WTC11 (cell line): ENCODE data around the gene TMEM132E. TPM values are rescaled to one million over a fixed set of nuclear protein-coding genes. Genes with fewer than 3 reads are reported as not detected.

Experiments
- ATAC-seq: fragments of 200-7000 bp; cut with Tn5 transposase; 2 replicates; pipeline ENCODE4 v1.10.0; 2021; ENCODE audit warnings: mild to moderate bottlenecking, moderate library complexity
- CTCF ChIA-PET: fragments of 300-600 bp; sonication (Branson Sonifier 250); formaldehyde crosslinking; loops from one replicate; lab custom pipeline; 2021; ENCODE audit warnings: antibody characterized with exemption; lab: Charles Lee
- POLR2A ChIA-PET: fragments of 350-600 bp; sonication (Branson Sonifier 250); formaldehyde crosslinking; loops from one replicate; lab custom pipeline; 2021; ENCODE audit warnings: antibody characterized with exemption; lab: Charles Lee
- DNase-seq: peaks from one replicate; pipeline ENCODE4 v3.0.0; 2021; ENCODE audit warnings: low spot score
- H3K27ac Mint-ChIP-seq: 2 replicates; pipeline ENCODE4 v1.8.0; 2021; ENCODE audit warnings: mixed read lengths
- H3K27me3 Mint-ChIP-seq: 2 replicates; pipeline ENCODE4 v1.8.0; 2021; ENCODE audit warnings: low read depth, mild to moderate bottlenecking, moderate library complexity, mixed read lengths
- H3K36me3 Mint-ChIP-seq: 2 replicates; pipeline ENCODE4 v1.8.0; 2021; ENCODE audit warnings: mixed read lengths
- H3K4me1 Mint-ChIP-seq: 2 replicates; pipeline ENCODE4 v1.8.0; 2022; ENCODE audit warnings: mixed read lengths
- H3K4me3 Mint-ChIP-seq: 2 replicates; pipeline ENCODE4 v1.8.0; 2021; ENCODE audit warnings: mild to moderate bottlenecking, moderate library complexity, mixed read lengths
- H3K9me3 Mint-ChIP-seq: 2 replicates; pipeline ENCODE4 v1.8.0; 2021; ENCODE audit warnings: mixed read lengths
- ATF1 ChIP-seq: sonication (generic); formaldehyde crosslinking; IDR thresholded peaks from 2 replicates; pipeline ENCODE4 v1.8.1; 2023; ENCODE audit warnings: mild to moderate bottlenecking, moderate library complexity, missing genetic modification reagents
- FOXK1 ChIP-seq: sonication (generic); formaldehyde crosslinking; IDR thresholded peaks from 2 replicates; pipeline ENCODE4 v1.8.0; 2022; ENCODE audit warnings: mild to moderate bottlenecking, moderate library complexity, missing genetic modification reagents
- HMGA2 ChIP-seq: fragments of 250-450 bp; sonication (Bioruptor Pico); IDR thresholded peaks from 2 replicates; pipeline ENCODE4 v1.4.0; 2021; ENCODE audit warnings: mild to moderate bottlenecking, moderate library complexity
- JUN ChIP-seq: sonication (generic); formaldehyde crosslinking; IDR thresholded peaks from 2 replicates; pipeline ENCODE4 v1.8.0; 2023; ENCODE audit warnings: mild to moderate bottlenecking, missing genetic modification reagents
- NR3C1 ChIP-seq: sonication (generic); formaldehyde crosslinking; conservative IDR thresholded peaks from 2 replicates; pipeline ENCODE4 v1.8.1; 2023; ENCODE audit warnings: low read depth, mild to moderate bottlenecking, missing genetic modification reagents
- SOX15 ChIP-seq: fragments of 250-450 bp; sonication (Bioruptor Pico); IDR thresholded peaks from 2 replicates; pipeline ENCODE4 v1.9.0; 2021; ENCODE audit warnings: mild to moderate bottlenecking
- TEAD1 ChIP-seq: sonication (generic); formaldehyde crosslinking; IDR thresholded peaks from 2 replicates; pipeline ENCODE4 v1.8.0; 2022; ENCODE audit warnings: mild to moderate bottlenecking, missing genetic modification reagents
- ZNF317 ChIP-seq: sonication (generic); formaldehyde crosslinking; IDR thresholded peaks from 2 replicates; pipeline ENCODE4 v1.8.1; 2023; ENCODE audit warnings: low read depth, mild to moderate bottlenecking, moderate library complexity, missing genetic modification reagents, borderline replicate concordance
- ZNF416 ChIP-seq: fragments of 250-450 bp; sonication (Bioruptor Pico); IDR thresholded peaks from 2 replicates; pipeline ENCODE4 v1.9.0; 2021; ENCODE audit warnings: mild to moderate bottlenecking, inconsistent platforms
- total RNA-seq: library from RNA; stranded (reverse); gene quantifications from 3 replicates; pipeline ENCODE4 v1.2.3, GENCODE V29; 2021
- TF ChIP-seq, protein P1 (sequence below): sonication (generic); formaldehyde crosslinking; conservative IDR thresholded peaks from 2 replicates; pipeline ENCODE4 v1.8.1; 2022; ENCODE audit warnings: mild to moderate bottlenecking, missing genetic modification reagents
- TF ChIP-seq, protein P2 (sequence below): fragments of 250-450 bp; sonication (Bioruptor Pico); conservative IDR thresholded peaks from 2 replicates; pipeline ENCODE4 v1.9.0; 2021; ENCODE audit warnings: mild to moderate bottlenecking
- TF ChIP-seq, protein P3 (sequence below): fragments of 250-450 bp; sonication (Bioruptor Pico); IDR thresholded peaks from 2 replicates; pipeline ENCODE4 v1.8.0; 2021; ENCODE audit warnings: mild to moderate bottlenecking
- TF ChIP-seq, protein P4 (sequence below): sonication (generic); formaldehyde crosslinking; IDR thresholded peaks from 2 replicates; pipeline ENCODE4 v1.8.0; 2022; ENCODE audit warnings: mild to moderate bottlenecking, missing genetic modification reagents
- TF ChIP-seq, protein P5 (sequence below): sonication (generic); formaldehyde crosslinking; IDR thresholded peaks from 2 replicates; pipeline ENCODE4 v1.8.1; 2022; ENCODE audit warnings: missing genetic modification reagents, borderline replicate concordance
- TF ChIP-seq, protein P6 (sequence below): sonication (generic); formaldehyde crosslinking; IDR thresholded peaks from 2 replicates; pipeline ENCODE4 v1.8.0; 2023; ENCODE audit warnings: missing genetic modification reagents, mild to moderate bottlenecking, borderline replicate concordance
- TF ChIP-seq, protein P7 (sequence below): fragments of 250-450 bp; sonication (Bioruptor Pico); IDR thresholded peaks from 2 replicates; pipeline ENCODE4 v1.9.0; 2021; ENCODE audit warnings: mild to moderate bottlenecking, borderline replicate concordance

Gene TMEM132E
- total RNA-seq, 1 experiment from 2014 or later, result 1.2 TPM

DNA sequence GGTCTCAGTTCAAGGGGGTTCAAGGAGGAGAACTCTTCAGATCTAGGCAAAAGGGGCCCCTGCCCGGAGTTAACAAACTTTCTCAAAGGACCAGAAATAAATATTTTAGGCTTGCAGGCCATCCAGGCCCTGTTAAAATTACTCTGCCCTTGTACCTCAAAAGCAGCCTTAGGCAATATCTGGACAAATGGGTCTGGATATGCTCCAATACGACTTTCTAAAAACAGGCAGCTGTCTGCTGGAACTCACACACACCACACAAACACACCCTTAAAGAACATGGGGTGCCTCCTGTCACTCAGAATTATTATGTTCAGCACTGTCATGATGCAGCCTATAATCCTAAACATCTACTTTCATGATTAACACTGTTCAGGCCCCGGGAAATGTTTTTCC is 75.5 kb downstream of the TMEM132E start (continued):
- TF ChIP-seq ZNF317 (no peak), NR3C1 (CRISPR knock-in tag) (no peak)

DNA sequence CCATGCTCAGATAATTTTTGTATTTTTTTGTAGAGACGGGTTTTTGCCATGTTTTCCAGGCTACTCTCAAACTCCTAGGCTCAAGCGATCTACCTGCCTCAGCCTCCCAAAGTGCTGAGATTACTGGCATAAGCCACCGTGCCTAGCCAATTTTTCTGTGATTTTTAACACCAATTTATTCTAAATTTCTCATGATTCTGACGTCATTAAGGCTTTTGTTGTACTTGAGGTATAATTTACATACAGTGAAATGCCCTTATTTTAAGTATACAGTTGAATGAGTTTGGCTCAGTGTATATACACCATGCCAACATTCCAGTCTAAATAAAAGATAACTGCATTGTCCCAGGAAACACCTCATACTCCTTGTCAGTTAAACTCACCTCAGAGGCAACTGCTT is 77.4 kb downstream of the TMEM132E start:
- ChIA-PET POLR2A (no interaction called here), CTCF (no interaction called here)
- Mint-ChIP-seq H3K4me3 (no peak overlapping the region), H3K4me1 (no peaks in the 10 kb centered on the region; the same call in 1 of the 2 replicates), H3K27me3 (peaks cover 7% of the 10 kb centered on the region), H3K27ac (no peak overlapping the region), H3K36me3 (no peaks in the 10 kb centered on the region), H3K9me3 (no peaks in the 10 kb centered on the region)
- ATAC-seq (no peak), DNase-seq (no peak)
- TF ChIP-seq SOX15 (CRISPR knock-in tag) (no peak), HMGA2 (CRISPR knock-in tag) (no peak)

DNA sequence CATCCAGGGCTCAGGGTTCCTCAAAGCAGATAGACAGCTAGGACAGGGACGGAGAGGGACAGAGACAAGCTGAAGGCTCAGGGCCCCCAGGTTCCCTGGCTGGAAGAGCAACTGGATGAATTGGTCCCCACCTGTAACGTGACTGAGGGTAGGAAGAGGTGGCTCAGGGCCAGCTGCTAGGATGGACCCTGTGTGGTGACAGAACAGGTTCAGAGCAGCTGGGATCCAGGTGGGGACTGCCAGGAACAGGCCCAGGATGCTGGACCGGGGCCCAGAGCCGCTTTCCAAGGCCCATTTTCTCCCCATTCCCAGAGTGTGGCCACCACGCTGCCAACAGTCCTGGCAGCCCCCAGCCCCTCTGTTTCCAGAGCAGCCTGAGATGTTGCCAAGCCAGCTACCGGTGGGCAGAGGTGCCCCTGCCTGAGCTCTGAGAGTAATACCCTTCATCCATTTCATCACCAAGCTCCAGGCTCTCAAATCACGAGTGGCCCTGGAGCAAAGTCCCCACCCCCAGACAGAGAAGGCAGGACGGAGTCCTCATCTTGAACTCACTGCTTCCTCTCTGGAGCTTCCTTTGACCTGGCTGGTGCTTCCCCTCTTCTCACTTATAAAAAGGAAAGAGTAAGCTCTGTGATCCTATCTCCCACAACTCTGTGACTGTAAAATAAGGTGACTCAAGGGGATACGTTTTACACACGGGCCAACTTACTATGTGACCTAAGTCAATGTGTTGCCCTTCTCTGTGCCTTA is 79.6 kb downstream of the TMEM132E start:
- DNase-seq, result no peak
- no peak for ATAC-seq
- no peaks in the 10 kb centered on the region for H3K36me3 Mint-ChIP-seq
- peaks cover 3% of the 10 kb centered on the region for H3K27me3 Mint-ChIP-seq
- H3K9me3 Mint-ChIP-seq, result no peaks in the 10 kb centered on the region
- no peaks in the 10 kb centered on the region; the same call in 1 of the 2 replicates for H3K4me1 Mint-ChIP-seq
- ChIA-PET POLR2A (interaction anchor here (0.6 kb wide), 1 partner anchor 856 kb away, joined by 4 read pairs; no protein-coding TSS in a partner anchor), CTCF (interaction anchor here (1.6 kb wide), 1 partner anchor 21 kb away, joined by 6 read pairs; no protein-coding TSS in a partner anchor)
- H3K4me3 Mint-ChIP-seq, result no peak overlapping the region
- no peak overlapping the region for H3K27ac Mint-ChIP-seq
- TF ChIP-seq, protein P1, sequence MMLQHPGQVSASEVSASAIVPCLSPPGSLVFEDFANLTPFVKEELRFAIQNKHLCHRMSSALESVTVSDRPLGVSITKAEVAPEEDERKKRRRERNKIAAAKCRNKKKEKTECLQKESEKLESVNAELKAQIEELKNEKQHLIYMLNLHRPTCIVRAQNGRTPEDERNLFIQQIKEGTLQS (CRISPR knock-in tag), result no peak
- TF ChIP-seq TEAD1 (no peak), ZNF416 (CRISPR knock-in tag) (no peak), FOXK1 (CRISPR knock-in tag) (no peak), JUN (no peak), ATF1 (CRISPR knock-in tag) (no peak)
- TF ChIP-seq, protein P2, sequence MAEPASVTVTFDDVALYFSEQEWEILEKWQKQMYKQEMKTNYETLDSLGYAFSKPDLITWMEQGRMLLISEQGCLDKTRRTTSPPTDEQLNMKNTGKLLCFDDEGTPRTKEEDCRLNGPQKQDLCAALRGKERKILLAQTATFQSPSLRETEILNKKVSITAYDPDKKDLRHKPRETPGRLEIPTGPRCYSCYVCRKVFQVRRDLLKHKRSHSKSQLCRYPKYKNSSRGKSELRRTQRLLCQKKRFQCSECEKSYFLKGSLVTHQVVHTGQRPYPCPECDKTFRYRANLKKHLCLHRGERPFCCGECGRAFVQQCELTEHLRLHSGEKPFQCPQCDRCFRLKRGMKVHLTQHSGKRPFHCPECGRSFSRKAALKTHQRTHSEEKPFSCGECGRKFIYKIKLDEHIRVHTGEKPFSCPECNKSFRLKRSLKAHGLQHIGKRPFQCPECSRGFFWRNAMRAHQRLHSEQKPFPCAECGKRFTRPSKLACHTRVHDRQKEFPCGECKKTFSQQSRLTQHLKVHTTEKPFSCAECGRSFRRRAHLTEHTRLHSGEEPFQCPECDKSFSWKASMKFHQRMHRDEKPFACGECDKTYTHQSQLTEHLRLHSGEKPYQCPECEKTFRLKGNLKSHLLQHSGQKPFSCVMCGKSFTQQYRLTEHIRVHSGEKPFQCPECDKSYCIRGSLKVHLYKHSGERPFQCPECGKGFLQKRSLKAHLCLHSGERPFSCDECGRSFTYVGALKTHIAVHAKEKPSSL (CRISPR knock-in tag), result no peak
- TF ChIP-seq, protein P3, sequence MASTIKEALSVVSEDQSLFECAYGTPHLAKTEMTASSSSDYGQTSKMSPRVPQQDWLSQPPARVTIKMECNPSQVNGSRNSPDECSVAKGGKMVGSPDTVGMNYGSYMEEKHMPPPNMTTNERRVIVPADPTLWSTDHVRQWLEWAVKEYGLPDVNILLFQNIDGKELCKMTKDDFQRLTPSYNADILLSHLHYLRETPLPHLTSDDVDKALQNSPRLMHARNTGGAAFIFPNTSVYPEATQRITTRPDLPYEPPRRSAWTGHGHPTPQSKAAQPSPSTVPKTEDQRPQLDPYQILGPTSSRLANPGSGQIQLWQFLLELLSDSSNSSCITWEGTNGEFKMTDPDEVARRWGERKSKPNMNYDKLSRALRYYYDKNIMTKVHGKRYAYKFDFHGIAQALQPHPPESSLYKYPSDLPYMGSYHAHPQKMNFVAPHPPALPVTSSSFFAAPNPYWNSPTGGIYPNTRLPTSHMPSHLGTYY, result no peak
- TF ChIP-seq, protein P4, sequence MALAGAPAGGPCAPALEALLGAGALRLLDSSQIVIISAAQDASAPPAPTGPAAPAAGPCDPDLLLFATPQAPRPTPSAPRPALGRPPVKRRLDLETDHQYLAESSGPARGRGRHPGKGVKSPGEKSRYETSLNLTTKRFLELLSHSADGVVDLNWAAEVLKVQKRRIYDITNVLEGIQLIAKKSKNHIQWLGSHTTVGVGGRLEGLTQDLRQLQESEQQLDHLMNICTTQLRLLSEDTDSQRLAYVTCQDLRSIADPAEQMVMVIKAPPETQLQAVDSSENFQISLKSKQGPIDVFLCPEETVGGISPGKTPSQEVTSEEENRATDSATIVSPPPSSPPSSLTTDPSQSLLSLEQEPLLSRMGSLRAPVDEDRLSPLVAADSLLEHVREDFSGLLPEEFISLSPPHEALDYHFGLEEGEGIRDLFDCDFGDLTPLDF (CRISPR knock-in tag), result no peak
- TF ChIP-seq, protein P5, sequence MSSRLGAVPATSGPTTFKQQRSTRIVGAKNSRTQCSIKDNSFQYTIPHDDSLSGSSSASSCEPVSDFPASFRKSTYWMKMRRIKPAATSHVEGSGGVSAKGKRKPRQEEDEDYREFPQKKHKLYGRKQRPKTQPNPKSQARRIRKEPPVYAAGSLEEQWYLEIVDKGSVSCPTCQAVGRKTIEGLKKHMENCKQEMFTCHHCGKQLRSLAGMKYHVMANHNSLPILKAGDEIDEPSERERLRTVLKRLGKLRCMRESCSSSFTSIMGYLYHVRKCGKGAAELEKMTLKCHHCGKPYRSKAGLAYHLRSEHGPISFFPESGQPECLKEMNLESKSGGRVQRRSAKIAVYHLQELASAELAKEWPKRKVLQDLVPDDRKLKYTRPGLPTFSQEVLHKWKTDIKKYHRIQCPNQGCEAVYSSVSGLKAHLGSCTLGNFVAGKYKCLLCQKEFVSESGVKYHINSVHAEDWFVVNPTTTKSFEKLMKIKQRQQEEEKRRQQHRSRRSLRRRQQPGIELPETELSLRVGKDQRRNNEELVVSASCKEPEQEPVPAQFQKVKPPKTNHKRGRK (CRISPR knock-in tag), result no peak
- TF ChIP-seq, protein P6, sequence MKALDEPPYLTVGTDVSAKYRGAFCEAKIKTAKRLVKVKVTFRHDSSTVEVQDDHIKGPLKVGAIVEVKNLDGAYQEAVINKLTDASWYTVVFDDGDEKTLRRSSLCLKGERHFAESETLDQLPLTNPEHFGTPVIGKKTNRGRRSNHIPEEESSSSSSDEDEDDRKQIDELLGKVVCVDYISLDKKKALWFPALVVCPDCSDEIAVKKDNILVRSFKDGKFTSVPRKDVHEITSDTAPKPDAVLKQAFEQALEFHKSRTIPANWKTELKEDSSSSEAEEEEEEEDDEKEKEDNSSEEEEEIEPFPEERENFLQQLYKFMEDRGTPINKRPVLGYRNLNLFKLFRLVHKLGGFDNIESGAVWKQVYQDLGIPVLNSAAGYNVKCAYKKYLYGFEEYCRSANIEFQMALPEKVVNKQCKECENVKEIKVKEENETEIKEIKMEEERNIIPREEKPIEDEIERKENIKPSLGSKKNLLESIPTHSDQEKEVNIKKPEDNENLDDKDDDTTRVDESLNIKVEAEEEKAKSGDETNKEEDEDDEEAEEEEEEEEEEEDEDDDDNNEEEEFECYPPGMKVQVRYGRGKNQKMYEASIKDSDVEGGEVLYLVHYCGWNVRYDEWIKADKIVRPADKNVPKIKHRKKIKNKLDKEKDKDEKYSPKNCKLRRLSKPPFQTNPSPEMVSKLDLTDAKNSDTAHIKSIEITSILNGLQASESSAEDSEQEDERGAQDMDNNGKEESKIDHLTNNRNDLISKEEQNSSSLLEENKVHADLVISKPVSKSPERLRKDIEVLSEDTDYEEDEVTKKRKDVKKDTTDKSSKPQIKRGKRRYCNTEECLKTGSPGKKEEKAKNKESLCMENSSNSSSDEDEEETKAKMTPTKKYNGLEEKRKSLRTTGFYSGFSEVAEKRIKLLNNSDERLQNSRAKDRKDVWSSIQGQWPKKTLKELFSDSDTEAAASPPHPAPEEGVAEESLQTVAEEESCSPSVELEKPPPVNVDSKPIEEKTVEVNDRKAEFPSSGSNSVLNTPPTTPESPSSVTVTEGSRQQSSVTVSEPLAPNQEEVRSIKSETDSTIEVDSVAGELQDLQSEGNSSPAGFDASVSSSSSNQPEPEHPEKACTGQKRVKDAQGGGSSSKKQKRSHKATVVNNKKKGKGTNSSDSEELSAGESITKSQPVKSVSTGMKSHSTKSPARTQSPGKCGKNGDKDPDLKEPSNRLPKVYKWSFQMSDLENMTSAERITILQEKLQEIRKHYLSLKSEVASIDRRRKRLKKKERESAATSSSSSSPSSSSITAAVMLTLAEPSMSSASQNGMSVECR, result no peak
- TF ChIP-seq, protein P7, sequence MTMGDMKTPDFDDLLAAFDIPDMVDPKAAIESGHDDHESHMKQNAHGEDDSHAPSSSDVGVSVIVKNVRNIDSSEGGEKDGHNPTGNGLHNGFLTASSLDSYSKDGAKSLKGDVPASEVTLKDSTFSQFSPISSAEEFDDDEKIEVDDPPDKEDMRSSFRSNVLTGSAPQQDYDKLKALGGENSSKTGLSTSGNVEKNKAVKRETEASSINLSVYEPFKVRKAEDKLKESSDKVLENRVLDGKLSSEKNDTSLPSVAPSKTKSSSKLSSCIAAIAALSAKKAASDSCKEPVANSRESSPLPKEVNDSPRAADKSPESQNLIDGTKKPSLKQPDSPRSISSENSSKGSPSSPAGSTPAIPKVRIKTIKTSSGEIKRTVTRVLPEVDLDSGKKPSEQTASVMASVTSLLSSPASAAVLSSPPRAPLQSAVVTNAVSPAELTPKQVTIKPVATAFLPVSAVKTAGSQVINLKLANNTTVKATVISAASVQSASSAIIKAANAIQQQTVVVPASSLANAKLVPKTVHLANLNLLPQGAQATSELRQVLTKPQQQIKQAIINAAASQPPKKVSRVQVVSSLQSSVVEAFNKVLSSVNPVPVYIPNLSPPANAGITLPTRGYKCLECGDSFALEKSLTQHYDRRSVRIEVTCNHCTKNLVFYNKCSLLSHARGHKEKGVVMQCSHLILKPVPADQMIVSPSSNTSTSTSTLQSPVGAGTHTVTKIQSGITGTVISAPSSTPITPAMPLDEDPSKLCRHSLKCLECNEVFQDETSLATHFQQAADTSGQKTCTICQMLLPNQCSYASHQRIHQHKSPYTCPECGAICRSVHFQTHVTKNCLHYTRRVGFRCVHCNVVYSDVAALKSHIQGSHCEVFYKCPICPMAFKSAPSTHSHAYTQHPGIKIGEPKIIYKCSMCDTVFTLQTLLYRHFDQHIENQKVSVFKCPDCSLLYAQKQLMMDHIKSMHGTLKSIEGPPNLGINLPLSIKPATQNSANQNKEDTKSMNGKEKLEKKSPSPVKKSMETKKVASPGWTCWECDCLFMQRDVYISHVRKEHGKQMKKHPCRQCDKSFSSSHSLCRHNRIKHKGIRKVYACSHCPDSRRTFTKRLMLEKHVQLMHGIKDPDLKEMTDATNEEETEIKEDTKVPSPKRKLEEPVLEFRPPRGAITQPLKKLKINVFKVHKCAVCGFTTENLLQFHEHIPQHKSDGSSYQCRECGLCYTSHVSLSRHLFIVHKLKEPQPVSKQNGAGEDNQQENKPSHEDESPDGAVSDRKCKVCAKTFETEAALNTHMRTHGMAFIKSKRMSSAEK (CRISPR knock-in tag), result no peak
